ENCODE results near the gene SUMO3. TPM values are rescaled to one million over a fixed set of nuclear protein-coding genes. Genes with fewer than 3 reads are reported as not detected.

The SUMO3 gene
- total and polyA plus RNA-seq, 2 of the 8 experiments (the other 6 are each of a cell fraction or from before 2014, with no cell fraction given), result 96.8 to 101 TPM

DNA sequence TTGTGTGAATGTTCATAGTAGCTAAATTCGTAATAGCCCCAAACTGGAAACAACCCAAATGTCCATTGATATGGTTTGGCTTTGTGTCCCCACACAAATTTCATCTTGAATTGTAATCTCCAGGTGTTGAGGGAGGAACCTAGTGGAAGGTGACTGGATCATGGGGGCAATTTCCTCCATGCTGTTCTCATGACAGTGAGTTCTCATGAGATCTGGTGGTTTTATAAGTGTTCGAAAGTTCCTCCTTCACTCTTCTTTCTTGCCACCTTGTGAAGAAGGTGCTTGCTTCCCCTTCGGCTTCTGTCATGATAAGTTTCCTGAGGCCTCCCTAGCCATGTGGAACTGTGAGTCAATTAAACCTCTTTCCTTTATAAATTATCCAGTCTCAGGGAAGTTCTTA lies 27.5 kb downstream of the SUMO3 start:
- Histone ChIP-seq H3K36me3 (ENCODE audit: control insufficient read depth in 2 of 4, insufficient read depth in 4 of 4, low read length in 3 of 4) (peaks cover 0 to 6% (median 3%) of the 10 kb centered on the region in 4 experiments; a peak in 4 of 8 replicates), H3K56ac (replicated peaks; ENCODE audit: insufficient read length, low read depth, low read length) (no peak overlapping the region), H3K18ac (ENCODE audit: extremely low read depth, low read length) (no peak overlapping the region), H3K79me2 (ENCODE audit: control insufficient read depth in 1 of 2, insufficient read depth in 2 of 2, low read length in 2 of 2) (peaks cover 9 to 93% of the 10 kb centered on the region in 2 experiments; a peak in 3 of 4 replicates), H3K4me2 (ENCODE audit: insufficient read depth in 1 of 2, low read depth in 2 of 2, low read length in 2 of 2) (no peak overlapping the region), H3K27ac (ENCODE audit: low read depth, low read length) (no peak overlapping the region), H2BK15ac (ENCODE audit: low read length) (no peak overlapping the region), H3K23me2 (ENCODE audit: low read depth, low read length) (no peaks in the 10 kb centered on the region), H3K79me1 (ENCODE audit: low read depth, low read length) (peaks cover 13% of the 10 kb centered on the region), H2AK5ac (ENCODE audit: low read depth, low read length) (no peak overlapping the region), H3K23ac (ENCODE audit: insufficient read length) (no peak overlapping the region), H3K4ac (replicated peaks; ENCODE audit: insufficient read length, low read depth, low read length) (no peak overlapping the region), H4K91ac (replicated peaks; ENCODE audit: insufficient read length, low read length) (no peak overlapping the region), H3K9ac (replicated peaks in 1 of 4; ENCODE audit: extremely low read depth in 1 of 4, low read depth in 3 of 4, low read length in 3 of 4) (no peak overlapping the region), H2AFZ (ENCODE audit: low read length) (no peak overlapping the region), H4K5ac (ENCODE audit: insufficient read length, low read depth, low read length) (no peak overlapping the region), H3K9me3 (ENCODE audit: insufficient read depth in 2 of 2, low read depth in 1 of 2, low read length in 1 of 2) (no peaks in the 10 kb centered on the region), H3K4me3 (ENCODE audit: extremely low read depth in 1 of 4, insufficient read depth in 2 of 4, low read depth in 3 of 4, low read length in 4 of 4) (no peak overlapping the region), H2BK120ac (replicated peaks; ENCODE audit: low read depth, low read length) (no peak overlapping the region), H2BK5ac (ENCODE audit: low read depth, low read length) (no peak overlapping the region), H2BK20ac (ENCODE audit: low read length) (no peak overlapping the region), H3K4me1 (replicated peaks in 1 of 4; ENCODE audit: control insufficient read depth in 3 of 4, insufficient read depth in 4 of 4, low read length in 3 of 4) (peaks cover 0 to 5% (median 4%) of the 10 kb centered on the region in 4 experiments; a peak in 3 of 7 replicates), H4K8ac (ENCODE audit: extremely low read depth, insufficient read depth, low read length) (no peak overlapping the region), H3K14ac (ENCODE audit: insufficient read length) (no peak overlapping the region), H2BK12ac (ENCODE audit: low read depth, low read length) (no peak overlapping the region), H3K27me3 (replicated peaks in 1 of 4; ENCODE audit: control insufficient read depth in 3 of 4, extremely low read depth in 1 of 4, insufficient read depth in 3 of 4, low read length in 3 of 4) (no peaks in the 10 kb centered on the region), H4K20me1 (replicated peaks in 1 of 2; ENCODE audit: control insufficient read depth in 1 of 2, insufficient read depth in 2 of 2, low read length in 2 of 2) (peaks cover 0 to 7% of the 10 kb centered on the region in 2 experiments)
- ChIA-PET CTCF (ENCODE audit: partially characterized antibody) (interaction anchor here (1.2 to 1.6 kb wide), 2 partner anchors 11 to 280 kb away, joined by 3 to 6 read pairs; no protein-coding TSS in a partner anchor), POLR2A (ENCODE audit: partially characterized antibody) (interaction anchor here (1.2 kb wide), 1 partner anchor 9 kb away, joined by 4 read pairs; no protein-coding TSS in a partner anchor)
- DNase-seq (ENCODE audit: low read depth in 1 of 2, low spot score in 2 of 2) (no peak), FAIRE-seq (no peak)
- 93% methylated on average over 3 of the region's 3 CpGs; no CpG with 5 or more reads in 1 of the 2 experiments for WGBS, 2 experiments (ENCODE audit: extremely low coverage in 1 of 2, insufficient coverage in 1 of 2, insufficient read length in 1 of 2, insufficient replicate concordance in 2 of 2, low coverage in 1 of 2, low lambda C conversion rate in 2 of 2, missing lambda C conversion rate in 1 of 2)
- TF ChIP-seq ZNF274 (IDR thresholded peaks at IDR 0.05; ENCODE audit: borderline replicate concordance, extremely low read depth, low read length), result no peak
- TF ChIP-seq, protein P1, sequence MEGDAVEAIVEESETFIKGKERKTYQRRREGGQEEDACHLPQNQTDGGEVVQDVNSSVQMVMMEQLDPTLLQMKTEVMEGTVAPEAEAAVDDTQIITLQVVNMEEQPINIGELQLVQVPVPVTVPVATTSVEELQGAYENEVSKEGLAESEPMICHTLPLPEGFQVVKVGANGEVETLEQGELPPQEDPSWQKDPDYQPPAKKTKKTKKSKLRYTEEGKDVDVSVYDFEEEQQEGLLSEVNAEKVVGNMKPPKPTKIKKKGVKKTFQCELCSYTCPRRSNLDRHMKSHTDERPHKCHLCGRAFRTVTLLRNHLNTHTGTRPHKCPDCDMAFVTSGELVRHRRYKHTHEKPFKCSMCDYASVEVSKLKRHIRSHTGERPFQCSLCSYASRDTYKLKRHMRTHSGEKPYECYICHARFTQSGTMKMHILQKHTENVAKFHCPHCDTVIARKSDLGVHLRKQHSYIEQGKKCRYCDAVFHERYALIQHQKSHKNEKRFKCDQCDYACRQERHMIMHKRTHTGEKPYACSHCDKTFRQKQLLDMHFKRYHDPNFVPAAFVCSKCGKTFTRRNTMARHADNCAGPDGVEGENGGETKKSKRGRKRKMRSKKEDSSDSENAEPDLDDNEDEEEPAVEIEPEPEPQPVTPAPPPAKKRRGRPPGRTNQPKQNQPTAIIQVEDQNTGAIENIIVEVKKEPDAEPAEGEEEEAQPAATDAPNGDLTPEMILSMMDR (IDR thresholded peaks at IDR 0.05; ENCODE audit: control extremely low read depth in 1 of 3, insufficient read depth in 1 of 3, low read depth in 1 of 3, low read length in 3 of 3), result no peak
- no peak for TF ChIP-seq SRF (IDR thresholded peaks at IDR 0.05; ENCODE audit: low read depth, low read length)
- TF ChIP-seq CHD2 (IDR thresholded peaks at IDR 0.05; ENCODE audit: low read length), result no peak
- no peak for TF ChIP-seq SP2 (IDR thresholded peaks at IDR 0.05; ENCODE audit: low read length)
- no peak for TF ChIP-seq CBX8 (IDR thresholded peaks at IDR 0.05; ENCODE audit: borderline replicate concordance, low read depth, low read length)
- no peak for TF ChIP-seq BACH1 (IDR thresholded peaks at IDR 0.05; ENCODE audit: low read length)
- no peak for TF ChIP-seq TAF1 (IDR thresholded peaks at IDR 0.05; ENCODE audit: low read depth, low read length)
